ENCODE data around the gene PALLD. TPM values are rescaled to one million over a fixed set of nuclear protein-coding genes. Genes with fewer than 3 reads are reported as not detected.
A peak's percentile ranks its signal among the peaks of the same experiment; 100 is the strongest.
"Not testable (repeated sequence)": the region's sequence is repeated elsewhere in the genome, so short reads cannot be mapped to it uniquely, and the experiment has no call there.

The PALLD gene
- total RNA-seq: 1 to 10 TPM; 2.4 to 2.8 TPM

DNA sequence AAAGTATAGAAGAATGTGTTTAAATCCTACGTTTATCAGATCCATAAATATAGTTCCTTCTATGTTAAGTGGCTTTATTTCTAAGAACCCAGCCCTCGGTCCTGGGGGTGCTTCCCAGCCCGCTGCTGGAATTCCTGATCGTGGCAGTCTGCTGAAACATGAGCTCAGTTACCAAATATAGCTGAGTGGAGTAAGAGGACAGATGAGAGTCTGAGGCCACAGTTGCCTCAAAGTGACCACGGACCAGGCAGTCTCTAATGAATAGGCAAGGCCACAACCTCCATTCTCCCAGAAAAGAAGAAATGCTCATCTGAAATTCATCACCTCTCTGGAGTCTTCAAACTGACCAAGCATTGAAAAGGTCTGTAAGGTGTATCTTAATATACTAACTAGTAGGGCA lies at the start of gene PALLD:
PALLD (plus strand) TSS at position 219 of the 400 bp plus-strand sequence.
- POLR2A ChIA-PET: no interaction called here
- CTCF ChIA-PET: interaction anchor here (1.1 kb wide), 1 partner anchor 13 kb away, joined by 3 read pairs; no protein-coding TSS in a partner anchor

DNA sequence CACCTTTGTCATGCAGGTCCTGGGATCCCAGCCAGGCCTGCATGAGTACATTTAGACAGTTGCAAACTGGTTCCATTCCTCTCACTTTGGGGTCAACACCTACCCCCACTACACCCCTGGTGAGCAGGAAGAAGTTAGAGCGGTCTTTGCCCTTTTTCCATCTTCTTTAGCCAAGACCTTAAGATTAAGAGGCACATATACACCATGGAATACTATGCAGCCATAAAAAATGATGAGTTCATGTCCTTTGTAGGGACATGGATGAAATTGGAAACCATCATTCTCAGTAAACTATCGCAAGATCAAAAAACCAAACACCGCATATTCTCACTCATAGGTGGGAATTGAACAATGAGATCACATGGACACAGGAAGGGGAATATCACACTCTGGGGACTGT lies 47.8 kb upstream of the PALLD start:
- Mint-ChIP-seq H3K4me1 (peaks cover 31% of the 10 kb centered on the region), H3K9me3 (peaks cover 10% of the 10 kb centered on the region), H3K36me3 (ENCODE audit: low read depth) (peaks cover 65% of the 10 kb centered on the region)
- H3K27me3 Mint-ChIP-seq, DNase-seq, POLR2A ChIA-PET, H3K27ac Mint-ChIP-seq, CTCF ChIA-PET, H3K4me3 Mint-ChIP-seq: not testable (repeated sequence)

More for the DNA sequence above, at the start of gene PALLD:
- no peaks in the 10 kb centered on the region for H3K9me3 Mint-ChIP-seq
- DNase-seq: no peak
- H3K36me3 Mint-ChIP-seq (ENCODE audit: low read depth): no peaks in the 10 kb centered on the region
- H3K27me3 Mint-ChIP-seq: peaks cover 16% of the 10 kb centered on the region
- no peaks in the 10 kb centered on the region for H3K4me1 Mint-ChIP-seq
- H3K4me3 Mint-ChIP-seq: no peak within 1 kb of the TSS
- H3K27ac Mint-ChIP-seq: no peak within 1 kb of the TSS

DNA sequence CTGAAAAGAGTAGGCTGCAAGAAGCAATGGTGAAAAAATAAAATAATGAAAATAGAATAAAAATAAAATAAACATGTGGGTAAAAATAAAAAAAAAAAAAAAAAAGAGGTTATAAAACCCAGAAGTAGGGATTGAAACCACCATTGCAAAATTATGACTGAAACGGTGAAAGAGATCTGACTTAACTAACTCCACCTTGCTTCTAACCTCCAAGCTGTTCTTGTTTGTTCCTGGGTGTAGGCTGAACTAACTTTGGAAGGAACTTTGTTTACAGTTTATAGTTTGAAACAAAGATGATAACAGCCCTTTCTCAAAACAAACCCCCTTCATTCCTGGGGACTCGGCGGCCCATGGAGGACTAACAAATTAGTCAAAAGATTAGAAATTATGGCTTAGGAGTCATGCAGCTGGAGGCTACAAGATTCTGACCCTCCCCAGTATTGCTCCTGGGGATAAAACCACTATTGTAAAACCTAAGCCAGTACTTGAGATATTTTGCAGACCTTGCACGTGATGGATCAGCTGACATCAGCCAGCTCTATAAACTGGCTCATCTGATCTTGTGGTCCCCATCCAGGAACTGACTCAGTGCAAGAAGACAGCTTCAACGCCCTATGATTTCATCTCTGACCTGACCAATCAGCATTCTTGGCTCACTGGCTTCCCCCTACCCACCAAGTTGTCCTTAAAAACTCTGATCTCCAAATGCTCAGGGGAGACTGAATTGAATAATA lies 47.0 kb upstream of the PALLD start:
- Mint-ChIP-seq H3K27me3 (no peaks in the 10 kb centered on the region), H3K27ac (peak overlapping the region; percentile 41), H3K36me3 (ENCODE audit: low read depth) (peaks cover 73% of the 10 kb centered on the region), H3K4me3 (no peak overlapping the region), H3K4me1 (peaks cover 31% of the 10 kb centered on the region), H3K9me3 (peaks cover 10% of the 10 kb centered on the region)
- ChIA-PET CTCF (interaction anchor here (0.6 kb wide), 1 partner anchor 38 kb away, joined by 3 read pairs; no protein-coding TSS in a partner anchor), POLR2A (no interaction called here)
- peak; percentile 6 for DNase-seq

DNA sequence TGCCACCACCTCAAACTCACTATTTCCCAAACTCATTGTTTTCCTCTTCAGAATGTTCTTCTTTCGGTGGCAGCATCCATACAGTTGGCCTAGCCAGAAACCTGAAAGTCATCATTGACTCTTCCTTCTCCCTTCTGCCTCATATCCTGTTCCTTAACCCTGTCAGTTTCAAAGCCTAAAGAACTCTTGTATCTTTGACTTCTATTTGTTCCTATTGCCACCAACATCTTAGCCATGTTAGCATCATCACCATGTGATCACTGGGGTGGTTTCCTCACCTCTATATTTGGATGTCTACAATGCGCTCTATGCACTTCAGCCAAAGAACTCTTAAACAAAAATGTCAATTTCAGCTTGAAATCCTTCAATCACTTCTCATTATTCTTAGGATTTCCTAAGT lies 45.5 kb upstream of the PALLD start:
- DNase-seq: no peak
- peaks cover 31% of the 10 kb centered on the region for H3K4me1 Mint-ChIP-seq
- H3K36me3 Mint-ChIP-seq (ENCODE audit: low read depth): peaks cover 77% of the 10 kb centered on the region
- H3K4me3 Mint-ChIP-seq: no peak overlapping the region
- H3K27ac Mint-ChIP-seq: peak overlapping the region; percentile 55
- ChIA-PET CTCF (interaction anchor here (1.2 to 1.5 kb wide), 2 partner anchors 9 to 28 kb away, joined by 3 to 5 read pairs; no protein-coding TSS in a partner anchor), POLR2A (no interaction called here)
- peaks cover 10% of the 10 kb centered on the region for H3K9me3 Mint-ChIP-seq
- no peaks in the 10 kb centered on the region for H3K27me3 Mint-ChIP-seq

DNA sequence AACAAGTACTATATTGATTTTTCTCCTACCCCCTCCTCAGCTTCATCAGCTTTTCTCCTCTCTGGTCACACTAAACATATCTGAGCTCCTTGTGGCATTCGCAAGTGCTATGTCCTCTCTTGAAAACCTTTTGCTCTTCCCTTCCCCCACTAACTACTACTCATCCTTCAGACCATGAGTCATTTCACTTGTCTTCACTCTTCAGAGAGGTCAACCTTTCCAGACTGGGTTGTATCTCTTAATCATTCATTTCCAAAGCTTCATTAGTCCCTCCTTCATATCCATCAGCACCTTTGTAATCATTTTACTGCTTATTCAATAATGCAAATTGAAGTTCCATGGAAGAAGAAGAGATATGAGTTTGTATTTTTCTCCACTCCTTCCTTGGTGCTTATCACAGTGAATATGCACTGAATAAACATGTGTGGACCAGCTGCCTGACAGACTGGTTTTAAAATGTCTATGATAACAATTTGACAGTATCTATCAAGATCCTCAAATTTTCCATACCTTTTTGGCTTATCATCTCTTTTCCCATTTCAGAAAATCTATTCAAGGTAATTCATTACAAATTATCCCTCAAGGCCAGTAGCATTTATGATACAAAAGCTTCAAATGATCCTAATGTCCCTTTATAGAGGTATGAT lies 45.0 kb upstream of the PALLD start:
- Mint-ChIP-seq H3K4me1 (peaks cover 31% of the 10 kb centered on the region), H3K27me3 (no peaks in the 10 kb centered on the region), H3K36me3 (ENCODE audit: low read depth) (peaks cover 75% of the 10 kb centered on the region), H3K4me3 (no peak overlapping the region), H3K9me3 (peaks cover 10% of the 10 kb centered on the region), H3K27ac (no peak overlapping the region)
- ChIA-PET POLR2A (interaction anchor here (0.6 kb wide), 1 partner anchor 36 kb away, joined by 3 read pairs; no protein-coding TSS in a partner anchor), CTCF (interaction anchor here (1.2 to 1.5 kb wide), 3 partner anchors 9 to 89 kb away, joined by 3 to 5 read pairs (median 3); no protein-coding TSS in a partner anchor)
- no peak for DNase-seq

DNA sequence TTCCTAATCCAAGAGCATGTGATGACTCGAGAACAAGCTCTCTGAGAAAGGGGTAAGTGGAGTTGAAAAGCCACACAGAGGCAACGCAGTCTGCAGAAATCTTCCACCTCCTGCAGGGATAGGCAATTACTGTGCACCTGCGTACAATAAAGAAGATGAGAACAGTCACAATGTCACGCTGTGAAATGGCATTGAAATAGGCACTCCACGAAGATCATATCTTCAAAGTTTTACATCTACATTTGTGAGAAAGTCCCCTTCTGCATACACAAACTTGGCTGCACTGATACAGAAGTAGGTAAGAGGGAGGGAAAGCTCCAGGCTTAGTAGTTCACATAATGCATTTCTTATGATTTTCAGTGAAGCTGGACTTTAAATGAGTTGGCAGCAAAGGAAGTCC lies 43.7 kb upstream of the PALLD start:
- peaks cover 31% of the 10 kb centered on the region for H3K4me1 Mint-ChIP-seq
- H3K27ac Mint-ChIP-seq: no peak overlapping the region
- no peaks in the 10 kb centered on the region for H3K27me3 Mint-ChIP-seq
- peaks cover 10% of the 10 kb centered on the region for H3K9me3 Mint-ChIP-seq
- no peak for DNase-seq
- H3K36me3 Mint-ChIP-seq (ENCODE audit: low read depth): peaks cover 75% of the 10 kb centered on the region
- no peak overlapping the region for H3K4me3 Mint-ChIP-seq
- ChIA-PET CTCF (interaction anchor here (0.6 to 1.3 kb wide), 2 partner anchors 91 to 190 kb away, joined by 3 read pairs; no protein-coding TSS in a partner anchor), POLR2A (no interaction called here)

DNA sequence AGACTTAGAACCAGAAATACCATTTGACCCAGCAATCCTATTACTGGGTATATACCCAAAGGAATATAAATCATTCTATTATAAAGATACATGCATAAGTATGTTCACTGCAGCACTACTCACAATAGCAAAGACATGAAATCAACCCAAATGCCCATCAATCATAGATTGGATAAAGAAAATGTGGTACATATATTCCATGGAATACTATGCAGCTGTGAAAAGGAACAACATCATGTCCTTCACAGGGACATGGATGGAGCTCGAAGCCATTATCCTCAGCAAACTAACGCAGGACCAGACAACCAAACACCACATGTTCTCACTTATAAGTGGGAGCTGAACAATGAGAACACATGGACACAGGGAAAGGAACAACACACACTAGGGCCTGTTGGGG lies 38.6 kb upstream of the PALLD start:
- POLR2A ChIA-PET, DNase-seq, CTCF ChIA-PET, H3K27me3 Mint-ChIP-seq, H3K27ac Mint-ChIP-seq, H3K4me3 Mint-ChIP-seq, H3K9me3 Mint-ChIP-seq, H3K4me1 Mint-ChIP-seq: not testable (repeated sequence)
- peaks cover 65% of the 10 kb centered on the region for H3K36me3 Mint-ChIP-seq (ENCODE audit: low read depth)

DNA sequence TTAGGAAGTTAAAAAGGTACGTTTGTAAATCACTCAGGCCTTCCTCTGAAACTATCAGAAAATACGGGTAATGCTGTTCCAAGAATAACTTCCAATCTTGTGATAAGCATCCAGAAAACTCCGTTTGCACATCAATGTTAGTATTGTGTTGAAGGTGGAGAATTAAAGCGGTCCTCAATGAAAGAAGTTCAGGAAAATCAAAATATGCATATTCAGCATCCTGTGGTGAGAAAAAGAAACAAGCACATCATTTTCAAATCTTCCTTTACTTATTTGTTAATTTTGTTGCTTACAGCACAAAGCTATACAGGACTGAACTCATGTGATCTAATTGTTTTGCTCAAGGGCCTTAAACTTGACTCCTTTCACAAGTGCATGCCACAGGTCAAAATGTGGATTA lies 35.0 kb upstream of the PALLD start:
- POLR2A ChIA-PET: no interaction called here
- peaks cover 66% of the 10 kb centered on the region for H3K36me3 Mint-ChIP-seq (ENCODE audit: low read depth)
- H3K4me1 Mint-ChIP-seq: peaks cover 2% of the 10 kb centered on the region
- CTCF ChIA-PET: no interaction called here
- H3K4me3 Mint-ChIP-seq: no peak overlapping the region
- H3K27ac Mint-ChIP-seq: no peak overlapping the region
- no peaks in the 10 kb centered on the region for H3K27me3 Mint-ChIP-seq
- H3K9me3 Mint-ChIP-seq: peaks cover 2% of the 10 kb centered on the region
- no peak for DNase-seq

DNA sequence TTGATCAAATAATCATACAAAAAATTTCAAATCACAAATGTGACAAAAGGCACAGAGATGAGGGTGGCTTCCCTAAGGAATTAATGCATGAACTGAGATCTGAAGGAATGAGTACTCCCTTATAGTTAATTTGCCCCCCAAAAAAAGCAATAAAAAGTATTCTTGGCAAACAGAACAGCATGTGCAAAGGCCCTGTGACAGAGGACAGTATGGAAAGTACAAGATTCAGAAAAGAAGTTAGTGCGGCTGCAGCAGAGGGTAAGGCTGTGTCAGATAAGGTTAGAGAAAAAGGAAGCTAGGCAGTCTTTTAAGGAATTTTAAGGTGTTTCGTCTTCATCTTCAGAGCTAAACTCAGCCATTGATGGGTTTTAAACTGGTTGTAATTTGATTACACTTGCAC lies 23.9 kb upstream of the PALLD start:
- no peak overlapping the region for H3K27ac Mint-ChIP-seq
- peaks cover 45% of the 10 kb centered on the region for H3K4me1 Mint-ChIP-seq
- H3K9me3 Mint-ChIP-seq: no peaks in the 10 kb centered on the region
- H3K27me3 Mint-ChIP-seq: no peaks in the 10 kb centered on the region
- peaks cover 79% of the 10 kb centered on the region for H3K36me3 Mint-ChIP-seq (ENCODE audit: low read depth)
- ChIA-PET CTCF (interaction anchor here (0.9 to 1.3 kb wide), 2 partner anchors 84 to 155 kb away, joined by 3 read pairs; partner anchors contain the start of gene DDX60), POLR2A (no interaction called here)
- no peak overlapping the region for H3K4me3 Mint-ChIP-seq
- DNase-seq: no peak

DNA sequence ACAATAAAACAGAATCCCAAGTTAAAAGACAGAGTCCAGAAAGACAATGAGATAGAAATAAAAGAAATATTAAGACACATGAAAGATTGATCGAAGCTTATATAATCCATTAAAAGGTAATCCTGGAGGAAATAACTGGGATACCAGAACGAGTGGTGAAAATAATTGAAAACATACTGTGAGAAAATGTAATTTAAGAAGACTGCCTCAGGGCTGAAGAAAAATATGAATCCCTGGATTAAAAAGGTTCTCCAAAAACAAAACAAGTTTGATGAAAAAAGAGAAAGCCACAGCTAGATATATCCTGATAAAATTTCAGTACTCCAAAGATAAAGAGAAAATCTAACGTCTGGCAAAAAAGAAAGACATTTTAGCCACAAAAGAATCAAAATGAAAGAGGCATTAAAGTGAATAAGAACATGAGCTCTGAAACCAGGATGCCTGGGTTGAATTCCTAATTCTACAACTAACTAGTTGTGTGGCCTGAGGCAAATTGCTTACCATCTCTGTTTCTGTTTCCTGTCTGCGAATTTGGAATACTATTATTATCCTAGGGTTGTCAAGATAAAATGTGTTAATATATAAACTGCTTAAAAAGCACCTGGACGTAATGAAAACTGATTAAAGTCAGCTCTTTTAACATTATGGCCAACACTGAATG lies 22.1 kb upstream of the PALLD start:
- POLR2A ChIA-PET: interaction anchor here (0.7 kb wide), 1 partner anchor 8 kb away, joined by 3 read pairs; no protein-coding TSS in a partner anchor
- Mint-ChIP-seq H3K27me3 (no peaks in the 10 kb centered on the region), H3K4me1 (peaks cover 58% of the 10 kb centered on the region), H3K27ac (no peak overlapping the region), H3K9me3 (no peaks in the 10 kb centered on the region), H3K4me3 (no peak overlapping the region), H3K36me3 (ENCODE audit: low read depth) (peaks cover 77% of the 10 kb centered on the region)
- DNase-seq: no peak
- CTCF ChIA-PET: no interaction called here

DNA sequence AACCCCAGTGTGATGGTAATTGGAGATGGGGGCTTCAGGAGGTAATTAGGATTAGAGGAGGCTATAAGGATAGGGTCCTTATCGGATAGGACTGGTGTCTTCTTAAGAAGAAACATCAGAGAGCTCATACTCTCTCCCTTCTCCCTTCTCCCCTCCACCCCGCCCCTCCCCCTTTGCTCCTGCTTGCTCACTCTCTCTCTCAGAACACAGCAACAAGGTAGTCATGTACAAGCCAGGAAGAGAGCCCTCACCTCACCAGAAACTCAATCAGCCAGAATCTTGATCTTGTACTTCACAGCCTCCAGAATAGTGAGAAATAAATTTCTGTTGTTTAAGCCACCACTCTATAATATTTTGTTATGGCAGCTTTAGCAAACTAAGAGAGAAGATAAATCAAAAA lies 21.1 kb upstream of the PALLD start:
- ChIA-PET POLR2A (no interaction called here), CTCF (no interaction called here)
- no peaks in the 10 kb centered on the region for H3K27me3 Mint-ChIP-seq
- no peak overlapping the region for H3K27ac Mint-ChIP-seq
- H3K36me3 Mint-ChIP-seq (ENCODE audit: low read depth): peaks cover 74% of the 10 kb centered on the region
- no peaks in the 10 kb centered on the region for H3K9me3 Mint-ChIP-seq
- no peak for DNase-seq
- peaks cover 63% of the 10 kb centered on the region for H3K4me1 Mint-ChIP-seq
- H3K4me3 Mint-ChIP-seq: no peak overlapping the region

DNA sequence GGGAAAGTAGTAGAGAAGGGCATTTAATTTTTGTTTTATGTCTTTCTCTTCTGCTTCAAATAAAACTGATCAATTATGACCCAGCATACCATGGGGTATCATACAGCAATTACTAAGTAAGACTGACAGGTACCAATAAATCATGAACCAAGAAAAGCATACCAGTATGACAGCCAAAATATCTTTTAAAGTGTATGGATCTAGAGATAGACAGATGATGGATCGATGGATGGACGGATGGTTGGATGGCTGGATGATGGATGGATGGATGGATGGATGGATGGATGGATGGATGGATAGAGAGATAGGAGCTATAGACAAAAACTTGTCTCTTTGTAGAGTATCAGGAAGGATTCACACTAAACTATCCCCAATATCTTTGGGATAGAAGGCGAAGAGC lies 18.0 kb upstream of the PALLD start:
- H3K36me3 Mint-ChIP-seq (ENCODE audit: low read depth): peaks cover 62% of the 10 kb centered on the region
- ChIA-PET POLR2A (interaction anchor here (0.5 kb wide), 1 partner anchor 531 kb away, joined by 3 read pairs; the partner anchor contains the start of gene CBR4), CTCF (interaction anchor here (0.9 to 1.4 kb wide), 2 partner anchors 9 kb away, joined by 3 to 4 read pairs; no protein-coding TSS in a partner anchor)
- peak overlapping the region; percentile 99 for H3K4me3 Mint-ChIP-seq
- peak overlapping the region; percentile 99 for H3K27ac Mint-ChIP-seq
- H3K27me3 Mint-ChIP-seq: no peaks in the 10 kb centered on the region
- H3K9me3 Mint-ChIP-seq: peaks cover 4% of the 10 kb centered on the region
- no peak for DNase-seq
- peaks cover 81% of the 10 kb centered on the region for H3K4me1 Mint-ChIP-seq

All from activated CD4-positive, alpha-beta T cell treated with anti-CD3 and anti-CD28 coated beads, Interleukin-2, amount 10 ng/mL, durations not matched to agents 7 days and 5 days (primary cell).